ELR (cell line): ENCODE results near the gene SRGAP1.
A peak's percentile ranks its signal among the peaks of the same experiment; 100 is the strongest.

Experiments
- DNase-seq: peaks from one replicate; pipeline ENCODE4 v3.0.0-alpha.2; 2015; ENCODE audit warnings: low read depth

Gene SRGAP1

GRCh38 chr12:63844391-63845341 is at the start of gene SRGAP1:
Gene SRGAP1 (plus strand): TSS chr12:63844700. CDS start chr12:63844817, 117 bp downstream.
- DNase-seq: peak; percentile 64

GRCh38 chr12:63795032-63795687 is 49.3 kb upstream of the SRGAP1 start:
- DNase-seq: no peak

- no peak for DNase-seq
These were observed 48.6 kb upstream of the SRGAP1 start for GRCh38 chr12:63795944-63796343.

- DNase-seq: peak; percentile 57
These were observed 42.4 kb upstream of the SRGAP1 start for GRCh38 chr12:63802012-63802608.

- DNase-seq: no peak
These were observed 39.8 kb upstream of the SRGAP1 start for GRCh38 chr12:63804746-63805145.

GRCh38 chr12:63805704-63806672 is 38.5 kb upstream of the SRGAP1 start:
- DNase-seq: no peak

GRCh38 chr12:63808631-63809030 is 35.9 kb upstream of the SRGAP1 start:
- no peak for DNase-seq

GRCh38 chr12:63809566-63809965 is 34.9 kb upstream of the SRGAP1 start:
- no peak for DNase-seq

- DNase-seq: no peak
These were observed 33.2 kb upstream of the SRGAP1 start for GRCh38 chr12:63811334-63811733.

- no peak for DNase-seq
These were observed 32.7 kb upstream of the SRGAP1 start for GRCh38 chr12:63811755-63812154.

GRCh38 chr12:63814146-63814772 is 30.2 kb upstream of the SRGAP1 start:
- DNase-seq: no peak

- no peak for DNase-seq
These were observed 29.0 kb upstream of the SRGAP1 start for GRCh38 chr12:63815482-63815852.

GRCh38 chr12:63816031-63816430 is 28.5 kb upstream of the SRGAP1 start:
- no peak for DNase-seq

GRCh38 chr12:63820427-63820826 is 24.1 kb upstream of the SRGAP1 start:
- no peak for DNase-seq

- DNase-seq: peak; percentile 59
These were observed 22.7 kb upstream of the SRGAP1 start for GRCh38 chr12:63821781-63822251.

GRCh38 chr12:63822352-63822751 is 22.1 kb upstream of the SRGAP1 start:
- DNase-seq: peak; percentile 46

GRCh38 chr12:63823040-63823439 is 21.5 kb upstream of the SRGAP1 start:
- DNase-seq: no peak

- peak; percentile 80 for DNase-seq
These were observed 18.4 kb upstream of the SRGAP1 start for GRCh38 chr12:63826006-63826585.

- DNase-seq: no peak
These were observed 15.6 kb upstream of the SRGAP1 start for GRCh38 chr12:63828867-63829266.

- no peak for DNase-seq
These were observed 8.5 kb upstream of the SRGAP1 start for GRCh38 chr12:63836046-63836445.

- DNase-seq: no peak
These were observed 7.6 kb upstream of the SRGAP1 start for GRCh38 chr12:63836936-63837335.
